Measurements from ENCODE around the gene VPS13D.

Gene VPS13D, protein sequence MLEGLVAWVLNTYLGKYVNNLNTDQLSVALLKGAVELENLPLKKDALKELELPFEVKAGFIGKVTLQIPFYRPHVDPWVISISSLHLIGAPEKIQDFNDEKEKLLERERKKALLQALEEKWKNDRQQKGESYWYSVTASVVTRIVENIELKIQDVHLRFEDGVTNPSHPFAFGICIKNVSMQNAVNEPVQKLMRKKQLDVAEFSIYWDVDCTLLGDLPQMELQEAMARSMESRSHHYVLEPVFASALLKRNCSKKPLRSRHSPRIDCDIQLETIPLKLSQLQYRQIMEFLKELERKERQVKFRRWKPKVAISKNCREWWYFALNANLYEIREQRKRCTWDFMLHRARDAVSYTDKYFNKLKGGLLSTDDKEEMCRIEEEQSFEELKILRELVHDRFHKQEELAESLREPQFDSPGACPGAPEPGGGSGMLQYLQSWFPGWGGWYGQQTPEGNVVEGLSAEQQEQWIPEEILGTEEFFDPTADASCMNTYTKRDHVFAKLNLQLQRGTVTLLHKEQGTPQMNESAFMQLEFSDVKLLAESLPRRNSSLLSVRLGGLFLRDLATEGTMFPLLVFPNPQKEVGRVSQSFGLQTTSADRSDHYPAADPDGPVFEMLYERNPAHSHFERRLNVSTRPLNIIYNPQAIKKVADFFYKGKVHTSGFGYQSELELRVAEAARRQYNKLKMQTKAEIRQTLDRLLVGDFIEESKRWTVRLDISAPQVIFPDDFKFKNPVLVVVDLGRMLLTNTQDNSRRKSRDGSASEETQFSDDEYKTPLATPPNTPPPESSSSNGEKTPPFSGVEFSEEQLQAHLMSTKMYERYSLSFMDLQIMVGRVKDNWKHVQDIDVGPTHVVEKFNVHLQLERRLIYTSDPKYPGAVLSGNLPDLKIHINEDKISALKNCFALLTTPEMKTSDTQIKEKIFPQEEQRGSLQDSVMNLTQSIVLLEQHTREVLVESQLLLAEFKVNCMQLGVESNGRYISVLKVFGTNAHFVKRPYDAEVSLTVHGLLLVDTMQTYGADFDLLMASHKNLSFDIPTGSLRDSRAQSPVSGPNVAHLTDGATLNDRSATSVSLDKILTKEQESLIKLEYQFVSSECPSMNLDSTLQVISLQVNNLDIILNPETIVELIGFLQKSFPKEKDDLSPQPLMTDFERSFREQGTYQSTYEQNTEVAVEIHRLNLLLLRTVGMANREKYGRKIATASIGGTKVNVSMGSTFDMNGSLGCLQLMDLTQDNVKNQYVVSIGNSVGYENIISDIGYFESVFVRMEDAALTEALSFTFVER (N-terminal part only)

DNA sequence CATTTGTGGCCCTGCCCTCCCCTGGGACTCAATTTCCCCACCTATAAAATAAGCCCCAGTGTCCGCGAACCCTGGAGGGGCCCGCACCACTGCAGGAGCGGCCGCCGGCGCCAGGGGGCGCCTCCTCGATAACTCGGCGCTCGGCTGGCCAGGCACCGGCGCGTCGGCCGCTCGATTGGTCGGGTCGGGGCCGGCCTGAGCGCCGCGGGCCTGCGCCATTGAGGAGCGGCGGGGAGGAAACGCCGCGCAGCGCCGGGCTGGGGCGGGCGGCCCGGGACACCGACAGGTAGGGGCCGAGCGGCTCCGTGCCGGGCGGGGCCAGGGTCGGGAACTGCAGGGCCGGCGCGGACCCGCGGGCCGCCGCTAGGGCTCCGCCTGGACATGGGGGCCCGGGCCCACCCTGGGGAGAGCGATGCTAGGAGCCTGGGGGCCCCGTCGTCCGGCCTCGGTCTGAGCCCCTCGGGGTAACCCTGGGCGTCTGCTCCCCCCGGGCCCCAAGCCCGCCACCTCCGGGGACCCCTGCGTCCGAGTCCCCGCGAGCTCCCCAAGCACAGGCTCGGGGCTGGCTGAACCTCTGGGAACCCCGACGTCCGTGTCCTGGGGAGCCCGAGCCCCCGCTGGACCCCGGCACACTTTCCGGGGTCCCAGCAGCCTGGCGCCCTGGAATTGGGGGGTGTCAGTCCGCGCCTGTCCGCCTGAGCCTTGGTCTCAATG, at the start of gene VPS13D:
Gene VPS13D (plus strand): TSS at position 196 of the 714 bp plus-strand sequence. CDS start 4,237 bp downstream, outside the sequence.
- peak; percentile 76 for DNase-seq (ENCODE audit: low spot score)

DNA sequence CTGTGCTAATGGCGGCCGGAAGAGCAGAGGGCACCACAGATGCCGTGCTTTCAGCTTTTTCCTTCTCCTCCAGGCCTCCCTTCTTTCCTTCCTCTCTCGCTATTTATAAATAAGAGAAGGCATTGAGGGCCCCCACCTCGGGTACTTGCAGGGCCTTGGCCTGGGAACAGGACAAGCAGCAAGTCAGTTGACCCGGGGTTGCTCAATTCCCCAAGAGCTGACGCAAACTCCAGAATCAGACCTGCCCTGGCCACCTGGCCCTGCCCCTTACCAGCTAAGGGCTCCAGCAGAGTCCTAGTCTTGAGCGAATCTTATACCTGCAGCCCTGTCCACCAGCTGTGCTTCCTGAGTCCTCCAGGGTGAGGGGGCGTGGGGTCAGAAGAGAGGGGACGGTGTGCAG, 49.5 kb upstream of the VPS13D start:
- DNase-seq (ENCODE audit: low spot score), result no peak

DNA sequence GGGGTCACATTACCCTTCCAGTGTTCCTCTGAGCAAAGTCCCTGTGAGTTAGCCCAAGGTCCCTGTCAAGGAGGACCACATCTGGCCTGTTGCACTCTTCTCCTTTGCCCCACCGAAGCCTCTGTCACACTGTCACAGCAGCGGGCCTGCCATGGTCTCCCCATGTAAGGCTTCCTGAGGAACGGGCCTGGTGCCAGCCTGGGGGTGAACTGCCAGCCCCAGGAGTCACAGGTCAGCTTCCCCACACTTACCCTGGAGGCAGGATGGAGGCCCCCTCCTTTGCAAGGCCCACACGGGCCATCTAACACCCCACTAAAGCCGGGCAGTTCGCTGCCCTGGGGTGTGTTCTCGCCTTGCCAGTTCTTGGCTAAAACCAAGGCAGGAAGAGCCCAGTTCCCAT, 48.9 kb upstream of the VPS13D start:
- DNase-seq (ENCODE audit: low spot score), result no peak

DNA sequence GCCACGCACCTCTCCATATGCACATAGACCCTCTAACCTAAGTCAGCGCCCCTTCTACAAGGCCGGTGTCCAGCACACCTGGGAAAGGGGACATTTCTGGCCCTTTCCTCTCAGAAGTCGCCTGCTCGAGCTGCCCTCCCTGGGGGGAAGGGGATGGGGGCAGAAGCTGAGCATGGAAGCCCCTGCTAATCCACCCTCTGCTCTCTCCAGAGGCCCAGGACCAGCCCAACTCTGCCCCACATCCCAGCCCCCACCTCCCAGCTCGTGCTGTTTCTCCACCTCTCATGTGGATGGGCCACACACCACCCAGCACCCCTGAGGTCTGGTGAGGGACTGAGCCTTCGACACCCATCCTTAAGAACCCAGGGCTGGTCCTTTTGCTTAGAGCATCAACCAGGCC, 48.3 kb upstream of the VPS13D start:
- DNase-seq (ENCODE audit: low spot score), result no peak

DNA sequence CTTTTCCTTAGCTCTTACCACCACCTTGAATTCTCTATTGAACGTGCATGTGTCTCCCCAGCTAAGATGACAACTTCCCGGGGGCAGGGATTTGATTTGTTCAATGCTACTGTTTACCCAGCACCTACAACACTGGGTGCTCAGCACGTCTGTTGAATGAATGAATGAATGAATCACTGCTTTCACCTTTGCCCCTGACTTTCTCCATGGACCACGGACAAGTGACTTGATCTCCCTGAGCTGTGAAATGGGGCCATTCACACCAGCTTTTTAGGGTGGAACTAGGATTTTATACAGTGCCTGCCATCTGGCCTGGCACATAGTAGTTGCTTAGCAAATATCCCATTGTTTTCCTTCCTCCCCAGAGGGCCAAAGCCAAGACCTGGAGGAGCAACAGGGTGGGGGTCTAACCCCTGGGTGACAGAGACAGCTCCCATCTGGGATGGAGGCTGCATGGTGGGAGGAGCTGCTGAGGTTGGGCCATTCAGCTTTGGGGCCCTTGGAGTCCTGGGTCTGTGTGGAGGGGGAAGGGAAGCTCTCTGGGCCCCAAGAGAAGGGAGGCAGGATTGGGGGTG, 47.3 kb upstream of the VPS13D start:
- DNase-seq (ENCODE audit: low spot score), result no peak

DNA sequence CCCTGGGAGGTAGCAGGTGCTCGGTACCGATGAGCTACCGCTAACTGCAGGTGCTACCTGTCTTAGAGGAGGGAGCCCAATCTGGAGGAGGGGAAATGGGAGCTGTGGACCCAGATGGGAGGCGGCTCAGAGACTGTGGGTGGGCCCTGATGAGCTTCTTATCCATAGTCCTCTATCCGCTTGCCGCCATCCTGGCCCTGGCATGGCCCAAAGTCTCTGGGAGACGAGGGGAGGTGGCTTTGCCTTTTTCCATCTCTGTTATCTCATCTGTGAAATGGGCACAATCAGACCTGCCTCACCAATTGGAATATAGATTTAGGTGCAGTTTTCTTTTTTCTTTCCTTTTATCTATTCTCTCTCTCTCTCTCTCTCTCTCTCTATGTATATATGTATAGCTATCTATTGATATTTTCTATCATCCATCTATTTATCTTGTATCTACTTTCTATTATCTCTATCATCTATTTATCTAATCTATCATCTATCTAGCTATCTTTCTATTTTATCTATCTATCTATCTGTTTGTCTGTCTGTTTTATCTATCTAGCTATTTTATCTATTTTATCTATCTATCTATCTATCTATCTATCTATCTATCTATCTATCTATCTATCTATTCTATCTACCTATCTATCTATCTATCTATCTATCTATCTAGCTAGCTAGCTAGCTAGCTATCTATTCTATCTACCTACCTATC, 46.6 kb upstream of the VPS13D start:
- no peak for DNase-seq (ENCODE audit: low spot score)

DNA sequence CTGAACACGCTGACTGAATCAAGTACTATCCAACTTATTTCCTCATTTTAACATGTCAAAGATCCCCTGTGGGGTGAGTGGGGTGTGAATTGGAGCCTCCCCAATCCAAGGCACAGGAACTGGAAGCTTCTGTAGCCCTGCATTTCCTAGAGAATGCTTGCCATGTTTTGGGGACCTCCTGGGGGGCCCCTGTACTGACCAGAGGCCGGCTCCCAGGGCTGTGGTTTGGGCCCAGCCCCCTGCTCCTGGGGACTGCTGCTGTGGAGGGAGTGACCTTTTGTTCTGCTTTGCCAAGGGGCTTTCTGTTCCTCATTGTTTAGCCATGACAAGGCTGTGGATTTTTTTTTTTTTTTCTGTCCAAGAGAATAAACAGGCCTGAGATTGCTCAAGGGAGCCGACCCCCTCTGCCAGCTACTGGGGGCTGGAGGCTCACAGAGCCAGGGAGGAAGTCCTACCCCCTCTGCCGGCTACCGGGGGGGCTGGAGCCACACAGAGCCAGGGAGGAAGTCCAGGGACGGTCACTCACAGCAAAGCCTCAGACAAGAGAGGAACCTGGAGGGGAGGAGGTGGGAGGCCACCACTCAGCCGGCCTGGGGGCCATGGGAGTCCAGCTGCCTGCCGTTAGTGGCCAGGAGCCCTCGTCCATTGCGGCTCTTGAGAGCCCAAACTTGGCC, 45.7 kb upstream of the VPS13D start:
- DNase-seq (ENCODE audit: low spot score), result no peak

DNA sequence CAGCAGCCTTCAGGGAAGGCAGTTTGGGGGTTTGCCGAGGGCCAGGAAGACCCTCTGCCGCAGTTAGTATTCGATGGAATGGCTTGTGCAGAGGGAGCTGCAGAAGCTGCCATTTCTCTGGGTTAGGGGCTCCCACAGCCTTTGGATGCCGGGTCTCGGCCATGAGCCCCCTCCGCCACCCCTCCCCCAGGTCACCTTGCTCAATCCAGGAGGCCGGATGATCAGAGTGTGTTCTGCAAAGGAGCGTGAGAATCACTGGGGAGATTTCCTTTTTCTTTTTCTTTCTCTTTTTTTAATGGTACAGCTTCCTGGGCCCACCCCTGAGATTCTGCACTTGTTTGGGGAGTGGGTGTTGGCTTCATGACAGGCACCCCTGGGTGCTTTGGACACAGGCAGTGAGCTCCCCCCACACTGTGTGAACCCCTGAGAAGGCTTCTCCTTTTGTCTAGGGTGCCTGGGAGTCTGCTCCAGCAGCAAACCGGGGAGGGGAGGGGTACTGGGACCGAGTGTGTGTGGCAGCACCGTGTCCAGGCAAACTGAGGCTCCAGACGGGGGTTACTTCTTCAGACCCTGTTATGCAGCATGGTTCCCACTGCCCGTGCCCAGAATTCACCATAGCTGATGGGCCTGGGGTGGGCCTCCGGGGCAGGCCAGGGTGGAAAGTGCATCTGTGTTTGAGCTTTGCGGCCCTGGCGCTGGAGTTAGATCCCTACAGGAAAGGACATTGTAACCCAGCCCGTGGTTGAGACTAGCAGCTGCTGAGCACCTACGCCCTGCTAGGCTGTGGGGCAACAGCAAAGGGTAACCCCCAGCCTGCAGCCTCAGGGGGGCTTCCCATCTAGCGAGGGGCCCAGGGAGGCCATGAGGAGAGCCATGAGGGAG, 44.6 kb upstream of the VPS13D start:
- no peak for DNase-seq (ENCODE audit: low spot score)

DNA sequence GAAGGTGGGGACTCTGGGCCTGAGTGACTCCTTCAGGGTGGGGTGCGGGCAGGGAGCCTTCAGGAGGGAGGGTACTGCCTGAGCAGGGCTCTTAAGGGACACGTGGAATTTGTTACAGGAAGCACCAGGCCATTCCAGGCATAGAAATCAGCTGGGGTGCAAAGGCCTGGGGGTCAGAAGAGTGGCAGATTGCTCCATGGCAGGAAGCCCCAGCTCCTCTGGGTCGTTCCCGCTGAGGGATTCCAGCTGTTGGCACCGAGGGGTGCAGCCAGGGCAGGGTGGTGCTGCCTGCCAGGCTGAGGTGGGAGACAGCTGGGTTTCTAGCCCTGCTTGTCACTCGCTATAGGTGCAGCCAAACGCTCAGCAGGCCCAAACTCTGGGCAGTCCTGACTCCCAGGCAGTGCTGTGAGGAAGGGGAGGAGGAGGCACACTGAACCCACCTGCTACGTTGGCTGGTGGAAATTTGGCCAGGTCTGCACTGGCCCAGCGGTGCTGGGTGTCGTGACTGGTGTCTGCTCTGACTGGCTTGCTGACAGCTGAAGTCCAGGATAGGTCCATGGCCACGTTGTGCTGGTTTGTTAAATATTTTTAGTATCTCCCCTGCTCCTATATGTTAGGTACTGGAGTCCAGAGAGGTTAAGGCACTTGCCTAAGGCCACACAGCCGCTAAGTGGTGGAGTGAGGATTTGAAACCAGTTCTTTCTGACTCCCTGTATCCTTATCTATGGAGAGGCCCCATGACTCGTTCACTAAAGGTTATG, 43.7 kb upstream of the VPS13D start:
- DNase-seq (ENCODE audit: low spot score), result no peak

DNA sequence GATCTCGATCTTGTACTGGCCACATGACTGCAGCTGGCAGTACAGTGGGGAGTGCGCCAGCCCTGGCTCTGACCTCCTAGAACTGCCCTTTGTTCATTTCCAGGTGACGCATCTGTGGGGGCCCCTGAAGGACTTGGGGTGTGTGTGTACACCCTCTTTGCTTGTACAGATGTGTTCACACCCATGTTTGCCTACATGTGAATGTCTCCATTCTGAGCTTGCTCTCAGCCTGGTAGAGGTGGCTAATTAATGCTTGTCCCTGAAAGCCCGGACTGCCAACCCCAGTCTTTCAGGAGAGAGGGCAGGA, 43.2 kb upstream of the VPS13D start:
- no peak for DNase-seq (ENCODE audit: low spot score)

DNA sequence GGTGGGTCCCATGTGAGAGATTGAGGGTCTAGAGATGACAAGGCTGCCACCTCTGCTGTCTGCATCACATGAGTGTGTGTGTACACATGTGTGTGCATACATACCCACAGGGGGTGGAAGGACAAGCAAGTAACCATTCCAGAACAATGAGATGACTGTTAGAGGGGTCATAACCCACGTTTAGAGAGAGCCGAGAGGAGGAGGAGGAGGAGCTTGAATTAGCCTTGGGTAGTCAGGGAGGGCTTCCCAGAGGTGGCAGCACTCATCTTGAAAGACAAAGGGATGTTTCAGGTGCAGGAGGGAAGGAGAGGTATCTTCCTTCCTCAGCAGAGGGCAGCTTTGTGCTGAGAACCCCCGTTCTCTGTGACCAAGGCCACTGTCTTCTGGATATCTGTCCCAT, 41.7 kb upstream of the VPS13D start:
- no peak for DNase-seq (ENCODE audit: low spot score)

DNA sequence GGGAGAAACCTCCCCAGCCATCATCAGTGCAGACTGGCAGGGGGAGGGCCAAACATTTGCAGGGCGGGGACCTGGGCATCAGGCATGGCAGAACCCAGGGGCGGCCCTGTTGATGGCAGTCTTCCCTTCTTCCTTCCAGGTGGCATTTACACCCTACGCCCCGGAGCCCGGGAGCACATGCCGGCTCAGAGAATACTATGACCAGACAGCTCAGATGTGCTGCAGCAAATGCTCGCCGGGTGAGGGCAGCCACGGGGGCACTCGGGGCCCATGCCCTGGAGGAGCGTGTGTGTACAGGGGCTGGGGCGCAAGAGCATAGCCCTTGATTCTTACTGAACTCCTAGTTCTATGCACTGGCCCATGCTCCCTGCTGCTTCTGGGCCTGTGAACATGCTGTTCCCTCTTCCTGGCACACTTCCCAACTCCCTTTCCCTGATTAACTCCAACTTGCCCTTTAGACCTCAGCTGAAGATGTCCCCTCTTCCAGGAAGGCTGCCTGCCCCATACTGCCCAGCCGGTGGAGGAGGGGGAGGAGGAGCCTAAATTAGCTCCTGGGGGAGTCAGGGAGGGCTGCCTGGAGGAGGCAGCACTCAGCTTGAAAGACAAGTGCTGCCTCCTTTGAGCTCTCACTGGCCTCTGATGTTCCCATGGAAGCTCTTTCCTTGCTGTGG, 41.0 kb upstream of the VPS13D start:
- DNase-seq (ENCODE audit: low spot score), result no peak

DNA sequence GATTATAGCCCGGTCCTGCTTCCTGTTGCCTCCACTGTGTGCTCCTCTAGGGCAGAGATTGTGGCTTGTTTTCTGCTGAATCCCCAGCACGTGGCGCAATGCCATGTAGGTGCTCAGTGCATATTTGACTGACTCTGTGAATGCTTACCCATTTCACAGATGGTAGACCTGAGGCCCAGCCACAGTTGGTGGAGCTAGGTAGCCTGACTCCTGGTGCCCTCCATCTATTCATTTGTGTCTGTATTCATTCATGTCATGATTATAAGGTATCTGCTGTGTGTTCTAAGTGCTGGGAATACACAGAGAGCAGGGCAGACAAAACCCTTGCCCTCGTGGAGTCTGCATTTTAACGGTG, 40.5 kb upstream of the VPS13D start:
- no peak for DNase-seq (ENCODE audit: low spot score)

DNA sequence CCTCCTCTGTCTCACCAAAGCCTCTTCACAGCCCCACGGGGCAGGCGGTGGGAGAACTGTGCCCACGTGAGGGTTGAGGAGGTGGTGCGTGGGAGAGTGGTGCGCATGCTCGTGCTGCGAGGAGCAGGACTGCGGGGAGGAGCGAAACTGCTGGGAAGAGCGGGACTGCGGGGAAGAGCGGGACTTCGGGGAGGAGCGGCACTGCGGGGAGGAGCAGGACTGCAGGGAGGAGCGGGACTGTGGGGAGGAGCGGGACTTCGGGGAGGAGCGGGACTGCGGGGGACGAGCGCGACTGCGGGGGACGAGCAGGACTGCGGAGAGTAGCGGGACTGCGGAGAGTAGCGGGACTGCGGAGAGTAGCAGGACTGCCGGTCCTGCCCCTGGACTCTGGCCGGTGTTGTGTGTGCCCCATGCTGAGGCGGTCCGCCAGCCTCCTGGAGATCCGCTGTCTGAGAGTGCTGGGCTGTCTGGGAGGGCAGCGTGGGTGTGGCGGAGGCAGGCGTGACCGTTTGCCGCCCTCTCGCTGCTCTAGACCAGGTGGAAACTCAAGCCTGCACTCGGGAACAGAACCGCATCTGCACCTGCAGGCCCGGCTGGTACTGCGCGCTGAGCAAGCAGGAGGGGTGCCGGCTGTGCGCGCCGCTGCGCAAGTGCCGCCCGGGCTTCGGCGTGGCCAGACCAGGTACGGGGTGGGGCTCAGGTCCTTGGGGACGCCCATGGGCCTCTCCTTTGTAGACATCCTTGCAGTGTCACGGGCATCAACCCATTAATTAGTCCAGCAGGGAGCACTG, 38.4 kb upstream of the VPS13D start:
- DNase-seq (ENCODE audit: low spot score), result no peak

DNA sequence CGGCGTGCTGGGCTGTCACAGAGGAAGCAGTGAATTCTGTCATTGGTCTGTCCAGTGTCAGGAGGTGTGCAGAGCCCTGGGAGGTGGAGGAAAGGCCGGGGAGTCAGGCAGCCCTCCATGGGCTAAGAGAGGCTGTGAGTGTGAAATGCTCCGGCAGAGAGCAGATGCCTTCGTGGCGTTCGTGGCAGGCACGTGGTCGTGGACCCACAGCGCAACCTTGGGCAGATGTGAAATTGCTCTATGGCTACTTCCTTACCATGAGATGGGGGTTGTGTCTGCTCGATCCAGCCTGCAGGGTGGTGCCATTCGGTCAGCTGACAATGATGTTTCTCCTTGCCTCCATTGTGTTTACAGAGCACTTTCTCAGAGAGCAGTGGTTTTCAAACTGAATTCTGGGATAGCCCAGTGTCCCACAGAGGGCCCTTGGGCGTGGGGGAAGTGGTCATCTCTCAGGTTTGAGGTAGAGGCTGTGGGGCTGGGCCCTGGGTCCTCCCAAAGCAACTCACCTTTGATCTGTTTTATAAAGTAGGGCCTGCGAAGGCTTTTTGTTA, 35.1 kb upstream of the VPS13D start:
- DNase-seq (ENCODE audit: low spot score), result no peak

DNA sequence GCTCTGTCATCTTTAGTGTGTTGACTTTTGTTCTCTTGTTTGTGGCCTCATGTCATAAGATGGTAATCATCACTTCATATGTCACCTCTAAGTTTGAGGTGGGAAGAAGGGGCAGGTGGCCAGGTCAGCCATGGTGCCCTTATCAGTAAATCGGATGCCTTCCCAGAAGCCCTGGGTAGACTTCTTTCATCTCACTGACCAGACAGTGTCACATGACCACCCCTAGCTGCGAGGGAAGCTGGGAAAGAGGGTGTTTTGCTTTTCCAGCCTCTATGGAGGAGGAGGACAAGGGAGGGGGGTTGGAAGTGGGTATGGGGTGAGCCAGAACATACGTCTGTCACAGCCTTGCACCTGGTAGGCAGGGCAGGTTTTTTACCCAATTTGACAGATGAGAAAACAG, 34.4 kb upstream of the VPS13D start:
- DNase-seq (ENCODE audit: low spot score), result no peak

Measured in HuH-7.5 (cell line).